HG03460 (cell line): ENCODE results near the gene ADGRF3.
"Not testable (repeated sequence)": the region's sequence is repeated elsewhere in the genome, so short reads cannot be mapped to it uniquely, and the experiment has no call there.

Experiments used
- ATAC-seq: cut with Tn5 transposase; IDR thresholded peaks from one replicate; pipeline ENCODE4 v1.9.1; 2021; ENCODE audit not compliant: unreplicated experiment

The ADGRF3 gene

DNA sequence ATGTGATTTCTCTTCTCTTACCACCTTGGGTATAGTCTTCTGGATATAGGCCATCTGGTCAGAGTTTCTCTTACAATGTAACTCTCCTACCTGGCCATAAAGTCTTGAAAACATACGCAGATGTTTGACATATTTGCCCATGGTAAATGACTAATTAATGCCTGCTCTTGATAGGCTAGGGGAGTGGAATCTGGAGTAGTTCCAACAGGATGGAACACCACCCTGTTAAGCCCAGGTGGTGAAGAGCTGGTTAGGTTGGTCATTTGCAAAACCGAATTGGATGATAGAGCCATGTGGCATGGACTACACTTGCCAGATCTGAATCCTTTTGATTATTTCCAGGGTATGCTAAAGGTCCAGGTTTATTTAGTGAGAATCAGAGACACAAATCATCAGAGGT, 65.4 kb downstream of the ADGRF3 start:
- no peak for ATAC-seq

GRCh38 chr2:26279886-26280285, 66.7 kb downstream of the ADGRF3 start:
- ATAC-seq = no peak

DNA sequence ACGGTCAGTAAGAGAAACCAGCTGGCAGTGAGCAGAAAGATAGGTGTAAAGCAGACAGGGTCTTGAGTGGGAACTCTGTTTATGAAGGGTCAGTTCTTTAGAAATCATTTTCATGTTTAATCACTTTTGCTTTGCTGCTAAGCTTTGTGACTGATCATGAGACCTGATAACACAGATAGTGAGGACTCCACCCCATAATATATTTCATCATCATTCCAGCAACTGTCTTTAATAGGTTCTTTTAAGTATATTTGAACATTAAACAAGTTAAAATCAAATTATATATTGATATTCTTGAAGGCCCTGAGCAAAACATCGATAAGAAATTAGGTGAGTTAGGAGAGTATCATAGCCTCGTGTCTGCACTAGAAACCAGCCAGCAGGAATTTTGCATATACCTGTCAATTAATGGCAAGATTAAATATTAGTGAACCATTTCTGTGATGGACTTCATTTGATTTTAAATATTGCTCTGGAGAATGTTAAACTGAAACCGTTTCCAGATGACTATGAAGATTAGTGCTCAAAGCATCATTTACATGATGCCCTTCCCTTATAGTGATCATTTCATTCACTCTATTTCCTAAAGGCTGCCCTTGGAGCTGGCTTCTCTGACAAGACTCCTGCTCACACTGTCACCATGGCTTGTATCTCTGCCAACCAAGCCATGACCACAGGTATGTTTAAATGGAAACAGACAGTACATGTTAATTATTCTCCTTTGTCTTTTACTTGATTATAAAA, 69.9 kb downstream of the ADGRF3 start:
- ATAC-seq = no peak

GRCh38 chr2:26274058-26274613, 72.5 kb downstream of the ADGRF3 start:
- no peak for ATAC-seq

DNA sequence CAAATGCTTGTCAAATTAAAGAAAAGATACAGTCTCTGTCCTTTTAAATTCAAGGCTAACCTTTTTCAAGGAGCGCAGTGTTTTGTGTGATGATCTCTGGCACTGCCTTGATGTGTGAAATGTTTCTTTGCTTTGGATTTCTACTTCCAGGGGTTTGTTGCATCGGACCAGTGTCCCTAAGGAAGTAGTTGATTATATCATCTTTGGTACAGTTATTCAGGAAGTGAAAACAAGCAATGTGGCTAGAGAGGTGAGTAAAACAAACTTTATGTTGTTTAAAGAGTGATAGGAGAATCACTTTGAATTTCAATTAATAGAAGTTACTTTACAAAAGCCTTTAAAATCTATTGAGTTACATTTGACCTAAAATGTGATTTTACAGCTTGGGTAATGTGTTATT, 73.1 kb downstream of the ADGRF3 start:
- ATAC-seq = no peak

DNA sequence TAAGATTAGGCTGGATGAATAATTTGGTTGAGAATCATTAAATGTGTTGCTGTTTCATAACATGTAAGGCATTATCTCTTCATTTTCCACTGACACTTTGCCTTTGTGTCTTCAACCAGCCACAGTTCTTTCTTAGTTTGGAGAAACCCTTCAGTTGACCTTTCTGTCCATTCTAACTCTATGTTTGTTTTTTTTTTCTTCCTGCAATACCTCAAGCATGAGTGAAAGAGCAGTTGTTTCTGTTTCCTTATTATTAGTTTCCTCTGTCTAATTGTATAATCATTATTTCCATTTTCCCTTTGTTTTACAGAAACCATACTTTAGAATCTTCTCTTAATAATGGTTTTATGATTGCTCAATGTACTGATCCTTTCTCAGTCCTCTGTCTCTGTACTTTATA, 76.2 kb downstream of the ADGRF3 start:
- ATAC-seq = no peak

DNA sequence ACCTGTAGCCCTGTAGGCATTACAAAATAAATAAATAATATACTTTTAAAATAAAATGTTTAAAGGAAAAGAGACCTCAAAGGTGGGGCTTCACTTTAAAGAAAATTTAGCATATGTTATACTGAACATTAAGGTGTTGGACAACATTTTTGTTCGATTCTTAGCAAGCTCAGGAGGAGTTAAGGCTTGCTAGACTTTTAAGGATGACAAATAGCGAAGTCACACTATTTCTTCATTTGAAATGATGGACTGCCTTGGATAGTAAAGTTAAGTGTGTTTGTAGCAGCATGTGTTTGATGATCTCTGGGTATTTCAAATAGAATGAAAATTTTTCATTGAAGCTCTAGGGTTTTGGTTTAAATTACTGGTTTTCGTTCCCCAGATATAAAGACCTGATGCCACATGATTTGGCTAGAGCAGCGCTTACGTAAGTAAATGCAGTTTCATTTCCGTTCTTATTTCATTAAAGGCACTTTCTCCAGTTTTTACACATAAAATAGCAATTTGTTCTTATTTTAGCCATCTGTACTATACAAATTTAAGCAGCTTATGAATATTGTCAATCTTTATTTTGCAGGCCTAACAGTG, 76.9 kb downstream of the ADGRF3 start:
- no peak for ATAC-seq

DNA sequence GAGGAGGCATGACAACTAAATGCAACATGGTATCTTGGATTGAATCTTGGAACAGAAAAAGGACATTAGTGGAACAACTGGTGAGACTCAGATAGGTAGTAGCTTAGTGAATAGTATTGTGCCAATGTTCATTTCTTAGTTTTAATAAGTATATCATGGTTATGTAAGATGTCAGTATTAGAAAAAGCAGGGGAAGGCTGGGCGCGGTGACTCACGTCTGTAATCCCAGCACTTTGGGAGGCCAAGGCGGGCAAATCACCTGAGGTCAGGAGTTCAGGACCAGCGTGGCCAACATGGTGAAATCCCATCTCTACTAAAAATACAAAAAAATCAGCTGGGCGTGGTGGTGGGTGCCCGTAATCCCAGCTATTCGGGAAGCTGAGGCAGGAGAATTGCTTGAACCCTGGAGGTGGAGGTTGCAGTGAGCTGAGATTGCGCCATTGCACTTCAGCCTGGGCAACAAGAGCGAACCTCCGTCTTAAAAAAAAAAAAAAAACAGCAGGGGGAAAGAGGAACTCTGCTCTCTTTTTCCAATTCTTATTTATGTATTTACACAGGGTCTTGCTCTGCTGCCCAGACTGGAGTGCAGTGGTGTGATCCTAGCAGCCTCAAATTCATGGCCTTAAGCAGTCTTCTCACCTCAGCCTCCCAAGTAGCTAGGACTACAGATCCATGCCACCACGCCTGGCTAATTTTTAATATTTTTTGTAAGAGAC, 77.8 kb downstream of the ADGRF3 start:
- not testable (repeated sequence) for ATAC-seq

DNA sequence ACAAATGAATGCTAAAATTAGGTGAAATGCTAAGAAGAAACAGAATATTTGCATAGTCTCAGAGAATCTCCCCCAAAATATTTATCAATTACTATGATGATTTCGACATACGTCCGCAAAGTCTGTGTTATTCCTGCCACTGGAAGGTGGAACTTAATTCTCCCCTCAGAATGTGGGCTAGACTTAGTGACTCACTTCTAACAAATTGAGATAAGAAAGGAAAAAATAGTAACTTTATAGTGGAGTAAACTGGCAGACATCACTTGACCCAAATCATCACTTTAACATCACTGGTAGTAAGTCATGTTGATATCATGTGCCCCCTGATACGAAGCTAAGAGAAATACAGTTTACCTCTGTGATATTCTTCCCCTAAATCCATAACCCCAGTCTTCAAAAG, 78.4 kb downstream of the ADGRF3 start:
- no peak for ATAC-seq

- ATAC-seq = not testable (repeated sequence)
These were observed 87.8 kb downstream of the ADGRF3 start for GRCh38 chr2:26258836-26259235.
